ENCODE measurements around the gene NEK11. TPM values are rescaled to one million over a fixed set of nuclear protein-coding genes. Genes with fewer than 3 reads are reported as not detected.

Gene NEK11
- total and polyA plus RNA-seq, 11 donors, result 0.38 to 4.3 (median 2.1) TPM

DNA sequence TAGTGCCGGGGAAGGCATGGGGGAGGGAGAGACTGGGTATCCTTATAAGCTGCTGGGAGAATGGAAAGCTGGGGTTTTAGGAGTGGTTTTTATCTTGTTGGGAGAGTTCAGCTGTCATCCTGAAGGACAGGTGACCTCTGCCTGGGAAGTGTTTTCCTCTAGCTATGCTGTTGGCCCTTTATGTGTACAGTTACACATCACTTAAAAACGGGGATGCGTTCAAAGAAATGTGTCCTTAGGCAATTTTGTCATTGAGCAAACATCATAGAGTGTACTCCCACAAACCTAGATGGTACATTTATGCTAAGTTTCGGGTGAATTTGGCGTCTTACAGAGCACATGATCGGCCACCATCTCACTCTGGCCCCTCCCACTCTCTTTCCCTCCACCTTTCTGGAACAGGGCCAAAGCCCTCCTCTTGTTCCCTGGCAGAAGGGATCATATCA is 190.6 kb downstream of the NEK11 start:
- no peaks in the 10 kb centered on the region for H3K9me3 ChIP-seq
- intact Hi-C loops (cut with DNase I), result no loop called here
- TF ChIP-seq, protein P1, sequence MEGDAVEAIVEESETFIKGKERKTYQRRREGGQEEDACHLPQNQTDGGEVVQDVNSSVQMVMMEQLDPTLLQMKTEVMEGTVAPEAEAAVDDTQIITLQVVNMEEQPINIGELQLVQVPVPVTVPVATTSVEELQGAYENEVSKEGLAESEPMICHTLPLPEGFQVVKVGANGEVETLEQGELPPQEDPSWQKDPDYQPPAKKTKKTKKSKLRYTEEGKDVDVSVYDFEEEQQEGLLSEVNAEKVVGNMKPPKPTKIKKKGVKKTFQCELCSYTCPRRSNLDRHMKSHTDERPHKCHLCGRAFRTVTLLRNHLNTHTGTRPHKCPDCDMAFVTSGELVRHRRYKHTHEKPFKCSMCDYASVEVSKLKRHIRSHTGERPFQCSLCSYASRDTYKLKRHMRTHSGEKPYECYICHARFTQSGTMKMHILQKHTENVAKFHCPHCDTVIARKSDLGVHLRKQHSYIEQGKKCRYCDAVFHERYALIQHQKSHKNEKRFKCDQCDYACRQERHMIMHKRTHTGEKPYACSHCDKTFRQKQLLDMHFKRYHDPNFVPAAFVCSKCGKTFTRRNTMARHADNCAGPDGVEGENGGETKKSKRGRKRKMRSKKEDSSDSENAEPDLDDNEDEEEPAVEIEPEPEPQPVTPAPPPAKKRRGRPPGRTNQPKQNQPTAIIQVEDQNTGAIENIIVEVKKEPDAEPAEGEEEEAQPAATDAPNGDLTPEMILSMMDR (IDR thresholded peaks at IDR 0.05), result no peak
- TF ChIP-seq POLR2A (IDR thresholded peaks at IDR 0.05), result no peak
- peak in 2 of 4 donors; percentile 28 to 46 for ATAC-seq
- no peaks in the 10 kb centered on the region for H3K27me3 ChIP-seq
- peak overlapping the region in 1 of 12 donors; percentile 41 for H3K27ac ChIP-seq
- H3K36me3 ChIP-seq, result no peaks in the 10 kb centered on the region
- peak in 1 of 5 donors; percentile 29 for DNase-seq
- H3K4me1 ChIP-seq, result peaks cover 0 to 11% (median 0%) of the 10 kb centered on the region in 12 donors
- H3K4me3 ChIP-seq, result no peak overlapping the region
- WGBS, 4 donors, result 67 to 76% (median 72%) methylated on average over 6 of the region's 6 CpGs

DNA sequence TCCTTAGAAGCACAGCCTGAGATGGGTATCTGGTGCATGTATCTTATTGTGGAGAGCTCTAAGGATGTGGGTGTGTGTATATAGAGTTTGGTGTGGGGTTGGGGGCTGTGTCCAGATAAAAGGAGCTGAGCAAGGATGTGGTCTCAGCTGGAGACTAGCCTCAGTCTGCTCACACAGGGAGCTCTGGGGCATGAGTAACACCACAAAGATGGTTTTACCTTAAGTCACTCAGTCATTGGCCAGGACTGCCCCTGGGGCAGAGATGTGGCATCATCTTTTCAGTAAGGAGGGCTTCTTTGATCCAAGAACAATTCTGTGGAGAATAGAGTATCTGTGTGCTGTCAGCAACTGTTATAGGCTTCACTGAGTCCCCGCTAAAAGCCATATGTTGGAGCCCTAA is 191.5 kb downstream of the NEK11 start:
- Histone ChIP-seq H3K27me3 (no peaks in the 10 kb centered on the region), H3K4me1 (peaks cover 0 to 11% (median 0%) of the 10 kb centered on the region in 12 donors), H3K27ac (no peak overlapping the region), H3K4me3 (no peak overlapping the region), H3K9me3 (no peaks in the 10 kb centered on the region), H3K36me3 (no peaks in the 10 kb centered on the region)
- WGBS, 4 donors, result 91 to 100% (median 92%) methylated on average over 1 of the region's 1 CpG
- intact Hi-C loops (cut with DNase I), result no loop called here
- ATAC-seq (no peak), DNase-seq (no peak)
- TF ChIP-seq POLR2A (IDR thresholded peaks at IDR 0.05), result no peak
- TF ChIP-seq, protein P1 (IDR thresholded peaks at IDR 0.05), result no peak

DNA sequence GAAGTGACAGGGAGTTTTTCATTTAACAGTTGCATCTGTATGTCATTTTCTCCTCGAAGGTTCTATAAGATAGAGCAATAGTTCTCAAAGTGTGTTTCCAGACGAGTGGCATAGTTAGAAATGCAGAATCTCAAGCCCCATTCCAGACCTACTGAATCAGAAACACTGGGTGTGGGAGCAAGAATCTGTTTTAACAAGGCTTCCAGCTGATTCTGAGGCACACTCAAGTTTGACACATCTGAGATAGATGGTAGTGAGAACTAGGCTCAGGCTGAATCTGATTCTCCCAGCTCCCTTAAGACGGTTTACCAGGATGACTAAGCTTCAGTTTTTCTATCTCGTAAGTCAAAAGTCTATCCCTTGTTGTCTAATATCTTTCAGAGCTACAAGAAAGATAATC is 195.1 kb downstream of the NEK11 start:
- DNase-seq (no peak), ATAC-seq (no peak)
- intact Hi-C loops (cut with DNase I), result no loop called here
- Histone ChIP-seq H3K4me3 (no peak overlapping the region), H3K4me1 (peaks cover 0 to 10% (median 0%) of the 10 kb centered on the region in 12 donors), H3K9me3 (no peaks in the 10 kb centered on the region), H3K36me3 (no peaks in the 10 kb centered on the region), H3K27me3 (no peaks in the 10 kb centered on the region), H3K27ac (no peak overlapping the region)
- WGBS, 4 donors, result 74 to 80% (median 76%) methylated on average over 4 of the region's 4 CpGs
- TF ChIP-seq, protein P1 (IDR thresholded peaks at IDR 0.05), result no peak
- no peak for TF ChIP-seq POLR2A (IDR thresholded peaks at IDR 0.05)

DNA sequence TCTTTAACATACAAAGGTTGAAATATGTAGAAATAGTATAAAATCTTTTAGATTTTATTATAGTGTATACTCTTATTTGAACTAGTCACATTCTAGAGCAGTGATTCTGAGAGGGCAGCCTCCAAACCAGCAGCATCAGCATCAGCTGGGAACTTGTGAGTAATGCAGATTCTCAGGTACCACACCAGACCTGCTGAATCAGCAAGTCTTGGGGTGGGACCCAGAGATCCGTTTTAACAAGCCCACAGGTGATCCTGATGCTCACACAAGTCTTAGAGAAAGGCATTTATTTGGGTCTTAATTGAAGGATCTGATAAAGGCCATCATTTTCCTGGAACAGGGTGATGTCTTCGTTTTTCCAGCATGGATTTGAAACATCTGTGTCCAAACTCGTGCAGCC is 195.9 kb downstream of the NEK11 start:
- ATAC-seq, result no peak
- Histone ChIP-seq H3K27me3 (no peaks in the 10 kb centered on the region), H3K4me3 (no peak overlapping the region), H3K4me1 (peaks cover 0 to 1% (median 0%) of the 10 kb centered on the region in 12 donors), H3K27ac (no peak overlapping the region), H3K9me3 (no peaks in the 10 kb centered on the region), H3K36me3 (no peaks in the 10 kb centered on the region)
- no peak for DNase-seq
- intact Hi-C loops (cut with DNase I), result no loop called here
- WGBS, 4 donors, result 71 to 81% (median 76%) methylated on average over 3 of the region's 3 CpGs
- TF ChIP-seq POLR2A (IDR thresholded peaks at IDR 0.05), result no peak
- TF ChIP-seq, protein P1 (IDR thresholded peaks at IDR 0.05), result no peak
